Right lobe of liver (tissue), 4 donors: ENCODE results near the gene C1orf105.

ENCODE experiments used
- POLR2A ChIP-seq: fragments of 450-650 bp; IDR thresholded peaks from one replicate; pipeline ENCODE4 v1.6.1; 2017; ENCODE audit warnings: antibody characterized with exemption, mild to moderate bottlenecking
- TF ChIP-seq, protein P1 (sequence below), 4 donors: fragments of 200-600 bp in 3 of 4; fragments of 450-650 bp in 1 of 4; IDR thresholded peaks; one replicate each; pipeline versions ENCODE4 v1.5.1 to v1.8.0; 2016 to 2022; ENCODE audit warnings: antibody characterized with exemption in 4 of 4, mild to moderate bottlenecking in 2 of 4
- donor health status: DM: no; HTN: no; CAD: no.
- donor health status: DM: no; HTN: no; CAD: no.
- donor health status: DM: no; HTN: yes; CAD: no.

- no peak for TF ChIP-seq POLR2A
- TF ChIP-seq, protein P1, sequence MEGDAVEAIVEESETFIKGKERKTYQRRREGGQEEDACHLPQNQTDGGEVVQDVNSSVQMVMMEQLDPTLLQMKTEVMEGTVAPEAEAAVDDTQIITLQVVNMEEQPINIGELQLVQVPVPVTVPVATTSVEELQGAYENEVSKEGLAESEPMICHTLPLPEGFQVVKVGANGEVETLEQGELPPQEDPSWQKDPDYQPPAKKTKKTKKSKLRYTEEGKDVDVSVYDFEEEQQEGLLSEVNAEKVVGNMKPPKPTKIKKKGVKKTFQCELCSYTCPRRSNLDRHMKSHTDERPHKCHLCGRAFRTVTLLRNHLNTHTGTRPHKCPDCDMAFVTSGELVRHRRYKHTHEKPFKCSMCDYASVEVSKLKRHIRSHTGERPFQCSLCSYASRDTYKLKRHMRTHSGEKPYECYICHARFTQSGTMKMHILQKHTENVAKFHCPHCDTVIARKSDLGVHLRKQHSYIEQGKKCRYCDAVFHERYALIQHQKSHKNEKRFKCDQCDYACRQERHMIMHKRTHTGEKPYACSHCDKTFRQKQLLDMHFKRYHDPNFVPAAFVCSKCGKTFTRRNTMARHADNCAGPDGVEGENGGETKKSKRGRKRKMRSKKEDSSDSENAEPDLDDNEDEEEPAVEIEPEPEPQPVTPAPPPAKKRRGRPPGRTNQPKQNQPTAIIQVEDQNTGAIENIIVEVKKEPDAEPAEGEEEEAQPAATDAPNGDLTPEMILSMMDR (IDR thresholded peaks at IDR 0.05), result no peak
Measured at GRCh38 chr1:172373864-172374263, 46.6 kb upstream of the C1orf105 start.
